Hematopoietic multipotent progenitor cell treated with erythropoietin and hydrocortisone succinate and interleukin-3 and kit ligand, for 4 days (in vitro differentiated cells): Measurements from ENCODE around the gene ICAM1.
"Not testable (repeated sequence)": the region's sequence is repeated elsewhere in the genome, so short reads cannot be mapped to it uniquely, and the experiment has no call there.

Experiments used
- DNase-seq: peaks from one replicate; pipeline ENCODE4 v3.0.0-alpha.2; 2015

Gene ICAM1

GRCh38 chr19:10270616-10271394 lies at the start of gene ICAM1:
TSS of gene ICAM1 (plus strand) at chr19:10271120. CDS start at chr19:10271160, 40 bp downstream.
- DNase-seq: peak; percentile 83

GRCh38 chr19:10222201-10222890 lies 48.6 kb upstream of the ICAM1 start:
- DNase-seq: peak; percentile 30

GRCh38 chr19:10223488-10224213 lies 47.3 kb upstream of the ICAM1 start:
- no peak for DNase-seq

DNA sequence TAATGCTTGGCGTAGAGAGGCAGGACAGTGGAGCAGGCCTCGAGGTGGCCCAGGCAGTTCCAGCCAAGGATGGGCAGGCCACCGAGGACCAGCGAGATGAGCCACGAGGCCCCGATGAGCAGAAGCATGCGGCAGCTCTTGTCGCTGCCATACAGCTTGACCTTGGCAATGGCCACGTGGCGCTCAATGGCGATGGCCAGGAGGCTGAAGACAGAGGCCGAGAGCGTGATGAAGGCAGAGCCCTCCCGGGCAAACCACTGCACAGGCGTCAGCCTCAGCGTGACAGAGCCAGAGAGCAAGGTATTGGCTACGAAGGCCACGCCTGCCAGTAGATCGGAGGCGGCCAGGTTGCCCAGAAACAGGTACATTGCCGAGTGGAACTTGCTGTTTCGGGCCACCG lies 46.6 kb upstream of the ICAM1 start:
- no peak for DNase-seq

DNA sequence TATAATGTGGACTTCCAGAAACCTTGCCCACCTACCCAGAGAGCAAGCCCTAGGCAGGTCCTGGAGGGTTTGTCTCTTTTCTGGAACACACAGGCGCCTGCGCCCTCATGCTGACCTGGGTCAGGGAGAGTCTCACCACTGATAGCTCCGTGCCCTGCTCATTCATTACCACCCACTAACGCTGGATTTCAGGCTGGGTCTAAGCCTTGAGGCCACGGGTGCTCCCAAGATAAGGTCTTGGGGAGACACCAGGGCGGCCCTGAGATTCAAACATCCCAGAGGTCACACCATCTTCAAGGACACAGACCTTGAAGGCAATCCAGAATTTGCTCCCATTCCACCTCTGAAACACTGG lies 44.9 kb upstream of the ICAM1 start:
- no peak for DNase-seq

GRCh38 chr19:10226376-10227025 lies 44.4 kb upstream of the ICAM1 start:
- no peak for DNase-seq

GRCh38 chr19:10227026-10227971 lies 43.6 kb upstream of the ICAM1 start:
- no peak for DNase-seq

DNA sequence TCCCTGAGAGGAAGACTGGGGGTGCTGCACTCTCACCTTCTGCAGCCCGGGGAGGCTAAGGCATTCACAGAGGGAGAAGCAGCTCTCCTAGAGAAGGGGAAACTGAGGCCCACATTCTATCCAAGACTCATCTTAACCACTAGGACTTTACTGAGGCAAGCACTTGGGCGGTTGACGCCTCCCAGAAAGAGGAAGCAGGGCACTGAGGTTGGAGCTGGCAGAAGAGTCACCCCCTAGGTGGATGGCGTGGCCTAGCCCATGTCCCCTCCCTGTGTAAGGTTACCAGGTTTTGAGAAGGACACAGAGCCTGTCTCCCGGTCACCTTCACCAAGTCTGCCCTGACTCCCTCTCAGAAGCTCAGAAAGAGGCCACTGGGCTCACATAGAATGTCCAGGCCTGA lies 42.5 kb upstream of the ICAM1 start:
- DNase-seq: peak; percentile 51

GRCh38 chr19:10228920-10229319 lies 42.0 kb upstream of the ICAM1 start:
- DNase-seq: peak; percentile 73

DNA sequence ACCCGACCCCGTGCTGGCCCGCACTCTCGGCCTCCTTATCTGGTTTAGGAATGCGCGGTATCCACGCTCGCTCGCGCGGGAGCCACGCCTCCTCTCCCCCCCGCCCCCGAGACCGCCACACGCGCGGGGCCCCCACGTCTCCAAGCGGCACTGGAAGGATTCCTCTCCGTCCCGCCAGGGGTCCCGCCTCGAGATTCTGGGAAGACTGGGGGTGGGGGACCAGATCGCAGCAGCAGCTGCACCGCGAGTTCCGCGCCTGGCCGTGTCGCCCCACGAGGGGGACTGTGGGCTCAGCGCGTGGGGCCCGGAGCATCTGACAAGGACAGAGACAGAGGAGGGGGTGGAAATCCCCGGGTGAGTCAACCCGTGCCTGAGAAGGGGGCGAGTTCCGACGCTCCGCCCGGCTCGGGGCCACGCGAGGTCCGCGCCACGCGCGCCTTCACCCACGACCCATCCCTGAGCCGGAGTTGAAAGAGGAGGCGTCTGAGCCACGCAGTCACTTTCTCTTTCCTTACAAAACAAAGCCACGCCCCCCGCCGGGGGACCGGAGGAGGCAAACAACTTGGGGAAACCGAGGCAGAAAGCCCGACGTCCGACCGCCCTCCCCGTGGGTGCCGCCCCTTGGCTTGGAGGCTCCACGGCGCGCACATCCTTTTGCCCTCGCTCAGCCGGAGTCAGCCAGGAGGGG lies 40.6 kb upstream of the ICAM1 start:
- no peak for DNase-seq

GRCh38 chr19:10230861-10231611 lies 39.9 kb upstream of the ICAM1 start, which contains the start of gene S1PR2:
TSS of gene S1PR2 (minus strand) at chr19:10231331. CDS start at chr19:10224905, 6,426 bp downstream.
- DNase-seq: peak; percentile 86

DNA sequence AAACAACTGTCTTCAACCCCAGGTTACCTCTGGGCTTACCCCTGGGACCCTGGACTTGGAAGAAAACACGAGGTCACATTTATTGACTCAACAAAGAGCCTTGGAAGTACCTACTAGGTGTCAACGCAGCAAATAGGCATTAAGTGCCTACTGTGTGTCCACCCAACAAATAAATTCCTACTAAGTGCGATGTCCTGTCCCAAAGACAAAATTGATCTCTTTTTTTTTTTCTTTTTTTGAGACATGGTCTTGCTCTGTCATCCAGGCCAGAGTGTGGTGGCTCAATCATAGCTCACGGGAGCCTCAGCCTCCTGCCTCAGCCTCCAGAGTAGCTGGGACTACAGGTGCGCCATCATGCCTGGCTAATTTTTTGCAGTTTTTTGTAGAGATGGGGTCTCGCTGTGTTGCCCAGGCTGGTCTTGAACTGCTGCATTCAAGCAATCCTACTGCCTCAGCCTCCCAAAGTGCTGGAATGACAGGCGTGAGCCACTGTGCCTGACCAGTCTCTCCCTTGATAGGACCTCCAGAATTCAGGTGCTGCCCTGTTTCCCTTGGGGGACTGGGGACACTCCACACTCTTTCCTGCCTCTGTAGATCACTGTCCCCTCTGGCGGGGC lies 39.2 kb upstream of the ICAM1 start:
- no peak for DNase-seq

GRCh38 chr19:10233946-10234345 lies 37.0 kb upstream of the ICAM1 start:
- DNase-seq: no peak

- no peak for DNase-seq
Measured at GRCh38 chr19:10235003-10235402, 35.9 kb upstream of the ICAM1 start.

DNA sequence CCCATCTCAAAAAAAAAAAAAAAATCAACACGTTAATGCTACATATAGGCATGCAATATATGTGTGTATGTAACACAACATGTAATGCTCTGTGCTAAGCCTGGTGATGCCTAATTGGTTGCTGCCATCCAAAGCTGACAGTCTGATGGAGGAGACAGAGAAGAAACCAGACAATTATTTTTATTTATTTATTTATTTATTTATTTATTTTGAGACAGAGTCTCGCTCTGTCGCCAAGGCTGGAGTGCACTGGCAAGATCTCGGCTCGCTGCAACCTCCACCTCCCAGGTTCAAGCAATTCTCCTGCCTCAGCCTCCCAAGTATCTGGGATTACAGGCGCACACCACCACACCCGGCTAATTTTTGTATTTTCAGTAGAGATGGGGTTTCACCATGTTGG lies 35.5 kb upstream of the ICAM1 start:
- not testable (repeated sequence) for DNase-seq

DNA sequence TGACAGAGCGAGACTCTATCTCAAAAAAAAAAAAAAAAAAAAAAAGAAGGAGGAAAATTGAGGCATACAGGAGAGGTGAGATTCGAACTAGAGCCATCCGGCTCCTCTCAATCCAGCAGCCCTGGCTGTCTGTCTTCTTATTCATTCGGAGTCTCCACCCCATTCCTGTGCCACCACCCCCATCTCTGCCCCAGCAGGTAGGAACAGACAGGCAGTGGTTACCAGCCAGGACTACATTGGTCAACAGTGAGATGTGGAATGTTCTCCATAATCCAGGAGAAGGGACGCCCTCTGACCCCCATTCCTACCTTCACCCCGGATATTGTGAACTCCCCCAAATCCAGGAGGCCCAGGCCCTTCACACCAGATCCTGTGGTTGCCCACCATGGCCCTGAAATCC lies 33.2 kb upstream of the ICAM1 start:
- no peak for DNase-seq

GRCh38 chr19:10238172-10238783 lies 32.6 kb upstream of the ICAM1 start:
- peak; percentile 49 for DNase-seq

- not testable (repeated sequence) for DNase-seq
Measured at GRCh38 chr19:10241826-10242449, 29.0 kb upstream of the ICAM1 start.

DNA sequence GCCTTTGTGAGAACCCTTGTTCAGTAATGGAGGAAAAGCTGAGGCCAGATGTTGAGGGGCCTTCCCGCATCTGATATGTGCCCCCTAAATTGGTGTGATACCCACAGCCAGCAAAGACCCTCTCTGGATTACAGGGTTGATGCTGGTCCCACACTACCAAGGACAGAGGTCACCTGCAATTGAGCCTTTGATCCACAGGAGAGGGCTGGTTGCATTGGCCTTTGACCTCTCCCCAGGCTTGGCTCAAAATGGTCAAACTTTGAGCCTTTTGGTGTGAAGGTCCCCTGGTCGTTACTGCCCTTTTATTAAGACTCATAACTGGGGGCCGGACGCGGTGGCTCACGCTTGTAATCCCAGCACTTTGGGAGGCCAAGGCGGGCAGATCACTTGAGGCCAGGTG lies 27.3 kb upstream of the ICAM1 start:
- no peak for DNase-seq
